Fibroblast of peridontal ligament (primary cell): Measurements from ENCODE around the gene ELK4.

Source experiments
- DNase-seq: peaks from one replicate; pipeline ENCODE4 v3.0.0-alpha.2; 2010; ENCODE audit errors: extremely low read depth

Gene ELK4

DNA sequence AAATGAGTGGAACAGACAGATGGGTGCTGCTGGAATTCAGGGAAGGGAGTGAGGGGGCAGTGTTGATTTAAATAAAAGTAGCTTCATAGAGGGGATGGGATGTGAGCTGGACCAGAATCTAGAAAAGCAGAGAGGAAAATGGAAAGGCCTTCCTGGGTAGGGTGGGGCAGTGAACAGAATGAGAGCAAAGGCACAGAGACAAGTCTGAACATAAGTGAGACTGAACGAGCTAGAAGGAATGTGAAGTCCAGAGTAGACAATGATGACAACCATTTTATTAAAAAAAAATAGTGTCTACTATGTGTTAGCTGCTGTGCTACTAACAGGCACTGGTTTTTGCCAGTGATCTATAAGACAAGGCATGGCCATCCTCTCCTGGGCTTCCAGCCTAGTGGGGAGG lies 36.0 kb downstream of the ELK4 start:
- no peak for DNase-seq

DNA sequence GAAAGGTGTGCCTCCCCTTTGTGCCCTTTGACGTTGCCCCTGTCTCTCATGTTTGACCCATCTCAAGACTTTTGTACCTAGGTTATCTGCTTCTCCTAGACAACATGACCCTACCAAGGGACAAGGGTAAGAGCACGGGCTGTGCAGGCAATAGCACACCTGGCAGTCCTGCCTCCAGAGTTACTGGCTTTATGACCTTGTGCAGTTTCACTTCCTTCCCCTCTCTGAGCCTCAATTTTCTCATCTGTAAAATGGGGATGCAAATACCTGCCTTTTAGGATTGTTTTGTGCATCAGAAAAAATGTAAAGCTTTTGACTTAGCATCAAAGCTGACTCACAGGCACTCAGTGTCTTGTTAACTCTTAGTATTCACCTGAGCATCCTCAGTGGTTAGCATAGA lies 36.4 kb downstream of the ELK4 start:
- no peak for DNase-seq

DNA sequence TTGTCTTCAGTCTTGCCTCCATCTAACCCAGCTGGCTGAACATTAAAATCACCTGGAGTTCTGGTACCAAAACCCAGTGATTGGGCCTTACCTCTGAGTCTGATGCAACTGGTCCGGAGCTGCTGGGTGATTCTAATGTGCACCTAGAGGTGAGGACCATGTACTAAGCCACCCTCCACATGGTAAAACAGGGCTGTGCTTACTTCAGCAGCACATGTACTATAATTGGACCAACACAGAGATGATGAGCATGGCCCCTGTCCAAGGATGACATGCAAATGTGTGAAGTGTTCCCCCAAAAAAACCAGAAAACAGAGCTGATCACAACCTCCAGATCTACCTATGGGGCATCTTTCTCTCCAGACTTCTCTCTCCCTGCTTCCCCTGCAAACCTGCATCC lies 37.0 kb downstream of the ELK4 start:
- no peak for DNase-seq

DNA sequence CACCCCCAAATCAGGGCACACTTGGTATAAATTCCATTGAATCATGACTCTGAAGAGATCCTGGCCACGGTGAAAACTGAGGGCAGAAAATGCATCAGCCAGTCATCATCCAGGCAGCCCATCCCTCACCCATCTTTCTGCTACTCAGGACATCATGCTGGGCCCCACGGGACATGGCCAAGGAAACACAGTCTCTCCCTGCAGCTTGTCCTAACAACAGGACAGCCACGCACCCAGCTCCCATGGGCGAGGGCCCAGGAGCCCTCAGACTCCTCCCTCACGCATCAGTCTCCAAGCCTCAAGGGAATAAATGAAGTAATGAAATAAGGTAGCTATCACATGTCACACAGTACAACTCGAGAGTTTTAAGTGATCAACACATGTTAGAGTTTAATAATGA lies 37.8 kb downstream of the ELK4 start:
- DNase-seq = no peak

DNA sequence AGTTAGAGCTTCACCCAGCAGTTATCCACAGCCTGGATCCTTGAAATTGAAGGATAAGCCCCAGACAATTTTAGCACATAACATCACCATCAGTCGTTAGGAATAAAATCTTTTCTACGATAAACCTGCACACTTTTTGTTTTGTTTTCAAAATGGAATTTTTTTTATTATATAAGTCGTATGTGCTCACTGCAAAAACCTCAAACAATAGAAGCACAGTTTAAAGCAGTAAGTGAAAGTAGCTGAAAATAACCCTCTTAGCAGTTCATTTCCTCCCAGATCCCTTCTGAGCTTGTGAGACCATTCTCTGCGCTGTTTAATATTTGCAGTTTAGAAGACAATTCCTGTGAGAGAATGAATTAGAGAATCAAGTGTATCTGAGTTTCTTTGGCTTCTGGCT lies 38.3 kb downstream of the ELK4 start:
- peak; percentile 25 for DNase-seq

DNA sequence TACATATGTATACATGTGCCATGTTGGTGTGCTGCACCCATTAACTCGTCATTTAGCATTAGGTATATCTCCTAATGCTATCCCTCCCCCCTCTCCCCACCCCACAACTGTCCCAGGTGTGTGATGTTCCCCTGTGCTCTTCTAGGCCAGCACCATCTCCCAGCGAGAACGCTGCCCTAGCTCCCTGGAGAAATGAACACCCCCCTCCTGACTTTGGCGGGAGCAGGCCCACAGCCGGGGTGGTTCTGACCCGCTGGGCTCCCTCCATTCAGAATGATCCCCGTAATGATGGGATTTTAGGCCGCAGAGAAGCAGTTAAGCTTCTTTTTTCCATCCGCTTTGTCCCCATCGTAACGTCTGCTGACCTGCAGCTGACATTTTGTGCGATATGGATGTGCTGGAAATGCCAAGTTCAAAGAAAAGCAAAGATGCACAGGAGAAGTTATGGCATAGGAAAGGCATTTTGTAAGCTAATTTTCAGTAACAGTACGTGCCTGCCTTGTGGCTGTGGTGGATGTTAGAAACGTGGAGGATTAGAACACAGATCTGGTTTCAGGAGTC lies 39.3 kb downstream of the ELK4 start:
- DNase-seq = no peak

DNA sequence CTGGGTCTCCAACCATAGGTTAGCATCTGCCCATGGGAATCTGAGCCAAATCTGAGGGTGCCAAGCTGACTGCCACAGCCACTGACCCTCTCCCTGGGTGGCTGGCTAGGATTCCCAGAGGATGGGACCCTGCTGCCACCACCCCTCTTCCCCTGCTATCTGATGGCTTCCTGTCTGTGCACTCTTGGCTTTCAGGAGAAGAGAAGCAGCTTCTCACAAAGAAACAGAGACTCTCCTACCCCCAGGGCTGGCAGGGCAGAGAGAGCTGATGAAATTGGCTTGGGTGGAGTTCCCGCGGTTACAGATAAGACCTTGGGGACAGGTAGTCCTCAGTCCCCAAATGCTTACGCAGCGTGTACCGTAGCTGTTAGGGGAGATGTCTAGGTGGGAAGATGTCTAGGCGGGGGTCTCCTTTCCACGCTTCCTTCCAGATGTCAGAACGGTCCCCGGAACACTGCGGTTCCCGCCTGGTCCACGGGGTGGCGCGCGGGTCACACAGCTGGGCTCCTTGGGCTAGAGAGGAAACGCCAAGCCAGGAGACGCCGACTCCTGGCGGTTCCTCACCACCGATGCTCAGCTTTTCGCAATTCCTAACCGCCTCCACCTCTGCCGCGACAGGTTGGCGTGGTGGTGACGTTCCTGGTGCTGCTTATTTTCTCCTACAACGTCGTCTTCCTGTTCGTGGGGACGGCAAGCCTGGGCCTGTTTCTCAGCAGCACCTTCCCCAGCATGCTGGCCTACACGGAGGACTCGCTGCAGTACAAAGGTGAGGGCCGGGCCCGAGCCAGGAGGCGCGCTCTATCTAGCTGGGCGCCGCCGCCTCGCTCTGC lies 40.1 kb downstream of the ELK4 start:
- DNase-seq = peak; percentile 65

DNA sequence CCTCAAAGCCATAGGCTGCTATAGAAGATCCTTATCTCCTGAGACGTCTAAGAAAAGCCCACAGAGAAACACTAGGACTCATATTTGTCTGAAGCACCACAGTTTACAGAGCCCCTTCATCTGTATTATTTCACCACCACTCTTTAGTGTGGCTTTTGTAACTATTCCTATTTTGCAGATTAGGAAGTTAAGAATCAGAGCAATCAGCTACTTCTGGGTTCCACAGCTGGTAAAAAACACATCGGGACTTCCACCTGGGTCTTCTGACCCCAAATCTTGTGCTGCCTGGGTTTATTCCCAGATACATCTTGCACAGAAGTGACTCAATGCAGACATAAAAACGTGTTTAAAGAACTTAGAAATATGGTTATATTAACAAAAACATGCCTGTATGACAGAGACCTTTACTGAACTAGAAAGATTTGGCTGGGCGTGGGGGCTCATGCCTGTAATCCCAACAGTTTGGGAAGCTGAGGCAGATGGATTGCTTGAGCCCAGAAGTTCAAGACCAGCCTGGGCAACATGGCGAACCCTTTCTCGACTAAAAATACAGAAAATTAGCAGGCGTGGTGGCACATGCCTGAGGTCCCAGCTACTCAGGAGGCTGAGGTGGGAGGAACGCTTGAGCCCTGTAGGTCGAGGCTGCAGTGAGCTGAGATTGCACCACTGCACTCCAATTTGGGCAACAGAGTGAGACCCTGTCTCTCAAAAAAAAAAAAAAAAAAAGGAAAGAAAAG lies 40.9 kb downstream of the ELK4 start:
- no peak for DNase-seq

DNA sequence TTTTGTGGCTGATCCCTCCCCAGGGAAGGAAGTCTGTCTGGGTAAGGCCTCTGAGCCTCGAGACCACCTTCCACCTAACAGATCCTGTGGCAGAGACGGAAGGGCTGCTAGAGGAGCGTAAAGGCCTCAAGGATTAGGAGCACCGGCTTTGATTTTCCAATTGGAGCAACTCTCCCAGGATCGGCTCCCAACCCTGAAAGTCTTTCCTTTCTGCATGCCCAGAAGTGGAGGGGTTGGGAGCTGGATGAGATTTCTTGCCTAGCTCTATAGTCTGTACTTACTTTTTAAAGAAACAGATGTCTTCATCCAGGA lies 41.4 kb downstream of the ELK4 start:
- no peak for DNase-seq

DNA sequence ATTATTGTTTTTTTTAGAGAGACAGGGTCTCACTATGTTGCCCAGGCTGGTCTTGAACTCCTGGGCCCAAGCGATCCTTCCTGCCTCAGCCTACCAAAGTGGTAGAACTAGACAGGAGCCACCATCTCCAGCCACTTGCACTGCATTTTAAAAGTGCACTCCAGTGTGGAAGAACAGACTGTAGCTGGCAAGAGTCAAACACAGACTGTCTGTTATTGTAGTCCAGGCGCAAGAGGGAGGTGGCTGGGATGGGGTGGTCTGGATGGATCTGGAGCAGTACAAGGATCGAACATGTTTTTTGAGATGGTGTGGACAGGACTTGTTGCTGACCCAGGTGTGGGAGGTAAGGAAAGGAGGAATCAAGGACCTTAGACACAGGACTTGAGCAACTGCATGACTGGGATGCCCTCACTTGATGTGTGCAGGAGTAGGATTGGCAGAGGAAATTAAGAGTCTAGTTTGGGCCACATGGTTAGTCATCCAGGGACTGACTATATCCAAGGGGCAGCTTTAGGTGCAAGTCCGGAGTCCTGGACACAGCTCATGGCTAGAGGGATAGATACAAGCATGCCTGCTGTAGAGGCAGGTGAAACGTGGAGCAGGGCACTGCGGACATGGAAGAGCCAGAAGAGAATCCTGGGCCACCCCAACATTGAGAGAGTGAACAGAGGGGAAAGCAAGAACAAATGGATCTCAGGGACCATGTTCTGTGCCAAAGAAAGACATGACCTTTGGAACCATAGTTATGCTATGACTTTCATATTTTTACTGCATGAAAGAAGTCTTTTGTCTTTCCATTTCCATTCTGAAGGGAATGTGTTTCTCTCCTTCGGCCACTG lies 42.0 kb downstream of the ELK4 start:
- no peak for DNase-seq

DNA sequence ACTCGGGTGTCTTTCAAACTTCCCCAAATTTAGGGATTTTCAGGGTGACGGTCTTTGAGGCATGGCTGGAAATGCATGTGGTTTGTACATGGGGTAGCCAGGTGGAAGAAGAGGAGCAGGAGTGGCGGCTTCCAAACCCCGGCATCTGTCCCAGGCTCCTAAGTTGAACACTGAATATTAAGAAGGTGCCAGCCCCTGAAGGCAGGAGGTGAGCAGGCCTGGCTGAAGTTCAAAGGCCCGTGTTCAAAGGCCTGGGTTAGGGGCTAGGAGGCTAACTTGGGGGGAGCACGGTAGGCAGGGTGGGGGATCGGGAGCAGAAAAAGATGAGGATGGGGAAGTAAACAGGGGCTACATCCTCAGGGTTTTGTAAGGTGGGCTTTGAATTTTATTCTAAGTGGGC lies 42.8 kb downstream of the ELK4 start:
- DNase-seq = no peak

DNA sequence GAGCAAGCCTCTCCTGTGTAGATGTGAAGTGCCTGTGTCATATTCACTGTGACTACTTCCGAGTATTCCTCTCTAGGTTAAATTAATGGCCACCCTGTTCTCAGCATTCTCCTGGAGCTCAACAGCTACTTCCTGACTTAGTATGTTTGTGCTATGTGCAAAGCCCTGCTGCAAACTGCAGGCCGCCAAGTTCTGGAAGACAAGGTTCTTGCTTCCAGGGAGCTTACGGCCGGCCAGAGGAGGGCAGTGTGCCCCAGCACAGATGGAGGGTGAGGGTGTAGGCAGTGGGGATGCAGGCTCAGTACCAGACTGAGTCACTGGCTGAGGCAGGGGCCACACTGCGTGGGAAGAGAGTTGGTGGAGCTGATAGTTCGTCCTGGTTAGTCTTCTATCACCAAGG lies 43.2 kb downstream of the ELK4 start:
- DNase-seq = peak; percentile 34

DNA sequence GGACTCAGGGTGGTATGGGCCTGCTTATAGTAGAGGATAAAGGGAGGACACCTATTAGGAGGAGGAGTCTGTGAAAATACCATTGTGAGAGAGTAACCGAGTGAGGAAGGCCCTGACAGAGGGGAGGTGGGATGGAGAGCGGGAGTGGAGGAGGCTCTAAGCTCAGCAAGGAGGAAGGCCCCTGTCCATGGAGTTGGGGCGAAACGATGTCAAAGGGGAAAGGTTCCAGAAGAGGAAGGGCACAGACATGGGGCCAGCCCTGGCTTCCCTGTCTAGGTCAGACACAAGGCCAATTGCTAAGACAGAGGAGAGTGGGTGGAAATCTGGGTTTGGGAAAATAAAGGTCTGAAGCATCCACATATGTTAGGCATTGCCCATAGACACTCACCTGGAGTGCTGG lies 44.2 kb downstream of the ELK4 start:
- DNase-seq = no peak

DNA sequence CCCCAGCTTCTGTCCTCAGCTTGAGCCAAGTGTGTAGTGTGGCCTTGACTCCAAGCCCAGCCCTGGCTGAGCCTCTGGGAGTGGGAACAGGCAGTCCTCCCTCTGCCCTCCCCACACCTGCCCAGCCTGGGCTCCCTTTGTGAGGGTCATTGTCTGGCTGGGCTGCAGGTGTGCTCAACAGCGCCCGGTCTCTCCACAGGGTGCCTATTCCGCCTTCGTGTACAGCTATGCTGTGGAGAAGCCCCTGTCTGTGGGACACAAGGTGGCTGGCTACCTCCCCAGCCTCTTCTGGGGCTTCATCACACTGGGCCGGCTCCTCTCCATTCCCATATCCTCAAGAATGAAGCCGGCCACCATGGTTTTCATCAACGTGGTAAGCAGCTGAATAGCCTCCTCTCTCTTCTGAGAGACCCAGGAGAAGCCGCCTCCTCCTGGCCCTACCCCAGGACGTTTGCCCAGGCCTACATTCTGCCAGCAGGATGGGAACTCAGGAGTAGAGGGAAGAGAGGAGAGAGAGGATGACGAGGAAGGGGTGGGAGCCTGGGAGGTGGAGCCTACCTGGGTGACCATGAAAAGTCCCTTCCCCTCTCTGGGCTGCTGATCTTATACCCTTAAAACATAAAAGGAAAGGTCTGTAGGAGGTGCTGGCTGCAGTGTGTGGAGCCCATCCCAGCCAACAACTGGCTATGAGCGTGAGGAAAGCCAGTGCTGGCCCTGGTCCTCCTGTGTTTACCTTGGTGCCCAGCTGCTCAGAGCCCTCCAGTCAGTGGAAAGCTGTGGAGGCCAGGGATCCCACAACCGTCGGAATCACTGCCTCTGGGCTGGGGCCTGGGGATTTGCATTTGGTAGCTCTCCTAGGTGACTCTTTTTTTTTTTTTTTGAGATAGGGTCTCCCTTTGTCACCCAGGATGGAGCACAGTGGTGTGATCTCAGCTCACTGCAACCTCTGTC lies 45.7 kb downstream of the ELK4 start:
- DNase-seq = no peak

DNA sequence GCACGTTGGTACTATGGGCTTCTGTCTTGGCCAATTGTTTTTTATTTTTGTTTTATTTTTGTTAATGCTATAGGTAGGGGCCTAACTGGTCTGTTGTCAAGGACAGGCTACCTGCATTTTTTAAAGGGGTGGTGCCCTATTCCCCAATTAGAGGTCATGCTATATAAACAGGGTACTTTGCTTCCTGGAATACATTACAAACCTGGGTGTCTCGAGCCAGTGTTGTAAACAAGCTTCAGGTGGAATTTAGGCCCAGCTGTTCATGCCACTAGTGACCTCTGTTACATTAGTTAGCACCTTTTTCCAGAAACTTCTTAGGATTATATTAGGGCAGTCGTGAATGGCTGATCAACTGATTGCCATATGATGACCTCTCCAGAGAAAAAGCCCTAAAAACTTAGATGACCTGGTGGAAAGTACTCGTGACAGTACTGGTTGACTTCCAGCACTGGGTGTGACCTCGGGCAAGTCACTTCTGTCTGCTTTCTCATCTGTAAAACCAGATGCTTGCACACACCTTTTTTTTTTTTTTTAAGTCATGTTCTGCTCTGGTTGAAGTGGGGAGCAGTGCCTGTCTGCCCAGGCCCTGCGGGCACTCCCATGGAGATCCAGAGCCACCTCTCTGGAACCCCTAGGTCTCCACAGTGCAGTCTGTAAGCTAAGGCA lies 46.5 kb downstream of the ELK4 start:
- DNase-seq = no peak

DNA sequence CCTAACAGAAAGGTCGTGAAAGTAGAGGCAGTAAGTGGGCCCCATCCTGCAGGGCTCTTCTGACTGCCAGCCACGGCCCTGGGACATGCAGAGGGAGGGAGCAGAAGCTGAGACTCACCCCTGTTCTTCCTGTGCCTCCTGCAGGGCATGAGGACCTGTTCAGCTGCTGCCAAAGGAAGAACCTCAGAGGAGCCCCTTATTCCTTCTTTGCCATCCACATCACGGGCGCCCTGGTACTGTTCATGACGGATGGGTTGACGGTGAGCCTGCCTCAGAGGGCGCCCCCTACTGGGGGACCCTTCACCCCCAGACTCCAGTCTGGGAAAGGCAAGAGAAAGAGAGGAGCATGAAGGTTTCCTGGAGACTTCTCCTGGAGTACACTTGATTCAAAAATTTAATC lies 47.1 kb downstream of the ELK4 start:
- DNase-seq = no peak

DNA sequence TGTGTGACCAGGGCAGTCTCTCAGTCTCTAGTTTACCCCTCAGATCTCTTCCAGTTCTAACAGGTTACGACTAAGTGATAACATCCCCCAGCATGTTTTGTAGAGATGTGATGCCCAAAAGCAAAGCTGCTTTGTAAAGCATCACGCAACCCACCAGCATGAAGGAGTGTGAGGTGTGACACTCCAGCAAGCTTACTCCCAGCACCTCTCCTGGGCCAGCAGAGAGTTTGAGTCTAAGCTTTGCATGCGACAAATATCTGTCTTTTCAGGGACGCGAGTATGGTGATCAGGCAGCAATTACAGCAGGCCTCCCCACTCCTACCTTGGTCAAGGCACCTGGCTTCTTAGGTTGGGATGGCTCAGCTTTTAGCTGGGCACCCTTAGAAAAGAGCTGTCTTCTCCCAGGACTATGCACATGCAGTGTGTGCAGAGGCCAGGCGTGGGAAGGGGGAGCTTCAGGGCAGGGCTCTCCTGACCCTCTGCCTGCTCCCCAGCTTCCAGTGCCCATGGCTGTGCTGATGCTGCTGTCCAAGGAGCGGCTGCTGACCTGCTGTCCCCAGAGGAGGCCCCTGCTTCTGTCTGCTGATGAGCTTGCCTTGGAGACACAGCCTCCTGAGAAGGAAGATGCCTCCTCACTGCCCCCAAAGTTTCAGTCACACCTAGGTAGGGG lies 48.2 kb downstream of the ELK4 start:
- no peak for DNase-seq

DNA sequence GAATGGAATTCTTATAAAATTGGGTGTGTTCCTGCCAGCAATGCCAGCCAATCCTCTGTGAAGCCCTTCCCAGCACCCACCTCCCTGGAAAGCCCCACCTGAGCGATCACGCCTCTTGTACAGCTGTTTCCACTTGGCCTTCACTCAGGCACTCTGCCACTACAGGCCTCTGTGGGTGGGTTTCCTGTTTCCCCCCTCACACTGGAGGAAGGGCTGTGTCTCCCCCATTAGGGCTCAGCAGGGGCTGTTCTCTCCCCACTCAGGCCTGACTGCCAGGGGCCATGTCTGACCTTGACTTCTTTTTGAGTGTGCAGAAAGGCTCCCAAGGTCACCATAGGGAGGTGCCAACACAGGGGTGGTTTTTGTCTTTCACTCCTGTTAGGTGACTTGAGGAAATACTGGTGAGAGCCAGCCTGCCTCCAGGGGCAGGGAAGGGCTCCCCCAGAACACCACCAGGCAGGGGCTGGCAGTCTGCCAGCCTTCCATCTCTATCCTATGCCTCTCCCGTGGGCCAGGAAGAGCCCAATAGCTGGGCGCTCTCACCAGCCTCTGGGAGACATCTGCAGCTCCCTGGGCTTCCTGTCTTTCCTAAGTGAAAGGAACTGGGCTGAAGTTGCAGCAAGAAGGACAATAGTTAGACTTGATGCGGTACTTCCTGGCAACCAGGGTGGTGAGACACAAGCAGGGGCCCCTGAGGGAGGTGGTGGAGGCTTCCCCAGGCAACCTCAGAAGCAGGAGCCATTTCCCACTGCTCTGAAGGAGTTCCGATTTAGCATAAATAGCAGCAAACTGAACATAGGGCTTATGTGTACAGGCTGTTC lies 49.1 kb downstream of the ELK4 start:
- DNase-seq = no peak

DNA sequence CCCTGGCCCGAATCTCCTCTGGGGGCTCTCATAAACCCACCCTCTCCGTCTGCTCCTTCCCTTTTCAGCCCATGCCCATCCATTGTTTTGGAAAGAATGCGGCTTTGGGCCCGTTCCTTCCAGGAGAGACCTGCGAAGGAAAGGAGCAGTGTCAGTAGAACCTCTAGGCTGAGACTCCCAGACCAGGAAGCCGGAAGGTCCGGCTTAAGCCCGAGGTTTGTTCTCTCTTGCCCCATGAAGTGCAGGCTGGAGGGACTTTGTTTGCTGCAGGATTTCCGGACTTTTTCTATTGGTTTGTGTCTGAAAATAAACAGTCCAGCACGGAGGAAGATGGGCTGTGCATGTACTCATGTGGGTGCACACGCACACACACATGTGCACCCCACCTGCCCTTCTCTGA lies 49.8 kb downstream of the ELK4 start:
- no peak for DNase-seq
